ENCODE data around the gene KCNG3.

Gene KCNG3

GRCh38 chr2:42449163-42450087, 44.4 kb downstream of the KCNG3 start:
- Histone ChIP-seq H3K27me3 (ENCODE audit: control insufficient read depth in 1 of 2, insufficient read depth in 2 of 2, low read length in 2 of 2) (no peaks in the 10 kb centered on the region), H3K4me3 (ENCODE audit: low read length in 2 of 2) (no peak overlapping the region), H3K27ac (ENCODE audit: low read length) (no peak overlapping the region), H3K4me1 (ENCODE audit: control insufficient read depth, insufficient read depth, low read length) (no peaks in the 10 kb centered on the region), H3K9me3 (ENCODE audit: control insufficient read depth in 2 of 2, low read length in 2 of 2) (no peaks in the 10 kb centered on the region), H3K9ac (ENCODE audit: low read length in 2 of 2) (no peak overlapping the region), H3K36me3 (ENCODE audit: control insufficient read depth in 2 of 2, insufficient read depth in 2 of 2, low read length in 2 of 2) (no peaks in the 10 kb centered on the region)

GRCh38 chr2:42448163-42448562, 45.6 kb downstream of the KCNG3 start:
- Histone ChIP-seq H3K36me3 (ENCODE audit: control insufficient read depth in 2 of 2, insufficient read depth in 2 of 2, low read length in 2 of 2) (no peaks in the 10 kb centered on the region), H3K9me3 (ENCODE audit: control insufficient read depth in 2 of 2, low read length in 2 of 2) (no peaks in the 10 kb centered on the region), H3K4me3 (ENCODE audit: low read length in 2 of 2) (no peak overlapping the region), H3K27me3 (ENCODE audit: control insufficient read depth in 1 of 2, insufficient read depth in 2 of 2, low read length in 2 of 2) (peaks cover 0 to 2% of the 10 kb centered on the region in 2 donors), H3K4me1 (ENCODE audit: control insufficient read depth, insufficient read depth, low read length) (no peaks in the 10 kb centered on the region), H3K9ac (ENCODE audit: low read length in 2 of 2) (no peak overlapping the region), H3K27ac (ENCODE audit: low read length) (no peak overlapping the region)

GRCh38 chr2:42446503-42447271, 47.1 kb downstream of the KCNG3 start:
- Histone ChIP-seq H3K36me3 (ENCODE audit: control insufficient read depth in 2 of 2, insufficient read depth in 2 of 2, low read length in 2 of 2) (no peaks in the 10 kb centered on the region), H3K27me3 (ENCODE audit: control insufficient read depth in 1 of 2, insufficient read depth in 2 of 2, low read length in 2 of 2) (peaks cover 0 to 2% of the 10 kb centered on the region in 2 donors), H3K4me3 (ENCODE audit: low read length in 2 of 2) (no peak overlapping the region), H3K9ac (ENCODE audit: low read length in 2 of 2) (no peak overlapping the region), H3K4me1 (ENCODE audit: control insufficient read depth, insufficient read depth, low read length) (no peaks in the 10 kb centered on the region), H3K27ac (ENCODE audit: low read length) (no peak overlapping the region), H3K9me3 (ENCODE audit: control insufficient read depth in 2 of 2, low read length in 2 of 2) (no peaks in the 10 kb centered on the region)

- no peaks in the 10 kb centered on the region for H3K4me1 ChIP-seq (ENCODE audit: control insufficient read depth, insufficient read depth, low read length)
- H3K9ac ChIP-seq (ENCODE audit: low read length in 2 of 2), result no peak overlapping the region
- no peaks in the 10 kb centered on the region for H3K36me3 ChIP-seq (ENCODE audit: control insufficient read depth in 2 of 2, insufficient read depth in 2 of 2, low read length in 2 of 2)
- no peak overlapping the region for H3K27ac ChIP-seq (ENCODE audit: low read length)
- no peak overlapping the region for H3K4me3 ChIP-seq (ENCODE audit: low read length in 2 of 2)
- peaks cover 0 to 2% of the 10 kb centered on the region in 2 donors for H3K27me3 ChIP-seq (ENCODE audit: control insufficient read depth in 1 of 2, insufficient read depth in 2 of 2, low read length in 2 of 2)
- no peaks in the 10 kb centered on the region for H3K9me3 ChIP-seq (ENCODE audit: control insufficient read depth in 2 of 2, low read length in 2 of 2)
Measured at GRCh38 chr2:42443718-42444399, 49.9 kb downstream of the KCNG3 start.

- no peak overlapping the region for H3K9ac ChIP-seq (ENCODE audit: low read length in 2 of 2)
- no peak overlapping the region for H3K27ac ChIP-seq (ENCODE audit: low read length)
- H3K4me3 ChIP-seq (ENCODE audit: low read length in 2 of 2), result no peak overlapping the region
- no peaks in the 10 kb centered on the region for H3K9me3 ChIP-seq (ENCODE audit: control insufficient read depth in 2 of 2, low read length in 2 of 2)
- H3K27me3 ChIP-seq (ENCODE audit: control insufficient read depth in 1 of 2, insufficient read depth in 2 of 2, low read length in 2 of 2), result peaks cover 0 to 2% of the 10 kb centered on the region in 2 donors
- H3K36me3 ChIP-seq (ENCODE audit: control insufficient read depth in 2 of 2, insufficient read depth in 2 of 2, low read length in 2 of 2), result no peaks in the 10 kb centered on the region
- H3K4me1 ChIP-seq (ENCODE audit: control insufficient read depth, insufficient read depth, low read length), result no peaks in the 10 kb centered on the region
Measured at GRCh38 chr2:42442774-42443173, 51.0 kb downstream of the KCNG3 start.

- no peak overlapping the region for H3K9ac ChIP-seq (ENCODE audit: low read length in 2 of 2)
- H3K36me3 ChIP-seq (ENCODE audit: control insufficient read depth in 2 of 2, insufficient read depth in 2 of 2, low read length in 2 of 2), result no peaks in the 10 kb centered on the region
- no peak overlapping the region for H3K27ac ChIP-seq (ENCODE audit: low read length)
- H3K27me3 ChIP-seq (ENCODE audit: control insufficient read depth in 1 of 2, insufficient read depth in 2 of 2, low read length in 2 of 2), result no peaks in the 10 kb centered on the region
- H3K4me1 ChIP-seq (ENCODE audit: control insufficient read depth, insufficient read depth, low read length), result no peaks in the 10 kb centered on the region
- H3K4me3 ChIP-seq (ENCODE audit: low read length in 2 of 2), result no peak overlapping the region
- no peaks in the 10 kb centered on the region for H3K9me3 ChIP-seq (ENCODE audit: control insufficient read depth in 2 of 2, low read length in 2 of 2)
Measured at GRCh38 chr2:42438685-42439084, 55.1 kb downstream of the KCNG3 start.

- Histone ChIP-seq H3K27ac (ENCODE audit: low read length) (no peak overlapping the region), H3K4me3 (ENCODE audit: low read length in 2 of 2) (no peak overlapping the region), H3K4me1 (ENCODE audit: control insufficient read depth, insufficient read depth, low read length) (no peaks in the 10 kb centered on the region), H3K27me3 (ENCODE audit: control insufficient read depth in 1 of 2, insufficient read depth in 2 of 2, low read length in 2 of 2) (no peaks in the 10 kb centered on the region), H3K9me3 (ENCODE audit: control insufficient read depth in 2 of 2, low read length in 2 of 2) (no peaks in the 10 kb centered on the region), H3K36me3 (ENCODE audit: control insufficient read depth in 2 of 2, insufficient read depth in 2 of 2, low read length in 2 of 2) (no peaks in the 10 kb centered on the region), H3K9ac (ENCODE audit: low read length in 2 of 2) (no peak overlapping the region)
Measured at GRCh38 chr2:42436370-42436769, 57.4 kb downstream of the KCNG3 start.

GRCh38 chr2:42435628-42436027, 58.2 kb downstream of the KCNG3 start:
- Histone ChIP-seq H3K27ac (ENCODE audit: low read length) (no peak overlapping the region), H3K27me3 (ENCODE audit: control insufficient read depth in 1 of 2, insufficient read depth in 2 of 2, low read length in 2 of 2) (no peaks in the 10 kb centered on the region), H3K9me3 (ENCODE audit: control insufficient read depth in 2 of 2, low read length in 2 of 2) (no peaks in the 10 kb centered on the region), H3K9ac (ENCODE audit: low read length in 2 of 2) (no peak overlapping the region), H3K4me3 (ENCODE audit: low read length in 2 of 2) (no peak overlapping the region), H3K36me3 (ENCODE audit: control insufficient read depth in 2 of 2, insufficient read depth in 2 of 2, low read length in 2 of 2) (no peaks in the 10 kb centered on the region), H3K4me1 (ENCODE audit: control insufficient read depth, insufficient read depth, low read length) (no peaks in the 10 kb centered on the region)

- H3K4me3 ChIP-seq (ENCODE audit: low read length in 2 of 2), result no peak overlapping the region
- H3K27me3 ChIP-seq (ENCODE audit: control insufficient read depth in 1 of 2, insufficient read depth in 2 of 2, low read length in 2 of 2), result no peaks in the 10 kb centered on the region
- H3K9ac ChIP-seq (ENCODE audit: low read length in 2 of 2), result no peak overlapping the region
- H3K36me3 ChIP-seq (ENCODE audit: control insufficient read depth in 2 of 2, insufficient read depth in 2 of 2, low read length in 2 of 2), result no peaks in the 10 kb centered on the region
- no peak overlapping the region for H3K27ac ChIP-seq (ENCODE audit: low read length)
- H3K4me1 ChIP-seq (ENCODE audit: control insufficient read depth, insufficient read depth, low read length), result no peaks in the 10 kb centered on the region
- no peaks in the 10 kb centered on the region for H3K9me3 ChIP-seq (ENCODE audit: control insufficient read depth in 2 of 2, low read length in 2 of 2)
Measured at GRCh38 chr2:42430188-42430587, 63.6 kb downstream of the KCNG3 start.

GRCh38 chr2:42429352-42429751, 64.4 kb downstream of the KCNG3 start:
- Histone ChIP-seq H3K36me3 (ENCODE audit: control insufficient read depth in 2 of 2, insufficient read depth in 2 of 2, low read length in 2 of 2) (no peaks in the 10 kb centered on the region), H3K9ac (ENCODE audit: low read length in 2 of 2) (no peak overlapping the region), H3K27ac (ENCODE audit: low read length) (no peak overlapping the region), H3K4me1 (ENCODE audit: control insufficient read depth, insufficient read depth, low read length) (no peaks in the 10 kb centered on the region), H3K4me3 (ENCODE audit: low read length in 2 of 2) (no peak overlapping the region), H3K27me3 (ENCODE audit: control insufficient read depth in 1 of 2, insufficient read depth in 2 of 2, low read length in 2 of 2) (no peaks in the 10 kb centered on the region), H3K9me3 (ENCODE audit: control insufficient read depth in 2 of 2, low read length in 2 of 2) (no peaks in the 10 kb centered on the region)

Data from stomach smooth muscle (tissue), 2 donors.